ENCODE measurements around the gene TSHZ1.

Gene TSHZ1

GRCh38 chr18:75218065-75218923, 7.7 kb downstream of the TSHZ1 start:
- DNase-seq (ENCODE audit: low read depth in 4 of 4, low spot score in 1 of 4): no peak

- DNase-seq (ENCODE audit: low read depth in 4 of 4, low spot score in 1 of 4): no peak
Observed at GRCh38 chr18:75219745-75220375, 9.3 kb downstream of the TSHZ1 start.

- no peak for DNase-seq (ENCODE audit: low read depth in 4 of 4, low spot score in 1 of 4)
Observed at GRCh38 chr18:75220551-75221355, 10.2 kb downstream of the TSHZ1 start.

GRCh38 chr18:75221397-75221796, 10.8 kb downstream of the TSHZ1 start:
- DNase-seq (ENCODE audit: low read depth in 4 of 4, low spot score in 1 of 4): no peak

- no peak for DNase-seq (ENCODE audit: low read depth in 4 of 4, low spot score in 1 of 4)
Observed at GRCh38 chr18:75221897-75222296, 11.3 kb downstream of the TSHZ1 start.

- no peak for DNase-seq (ENCODE audit: low read depth in 4 of 4, low spot score in 1 of 4)
Observed at GRCh38 chr18:75222407-75222806, 11.8 kb downstream of the TSHZ1 start.

GRCh38 chr18:75223687-75224347, 13.2 kb downstream of the TSHZ1 start:
- DNase-seq (ENCODE audit: low read depth in 4 of 4, low spot score in 1 of 4): no peak

GRCh38 chr18:75226286-75226955, 15.8 kb downstream of the TSHZ1 start:
- no peak for DNase-seq (ENCODE audit: low read depth in 4 of 4, low spot score in 1 of 4)

GRCh38 chr18:75226956-75227316, 16.3 kb downstream of the TSHZ1 start:
- no peak for DNase-seq (ENCODE audit: low read depth in 4 of 4, low spot score in 1 of 4)

GRCh38 chr18:75227535-75228296, 17.1 kb downstream of the TSHZ1 start:
- DNase-seq (ENCODE audit: low read depth in 4 of 4, low spot score in 1 of 4): no peak

- no peak for DNase-seq (ENCODE audit: low read depth in 4 of 4, low spot score in 1 of 4)
Observed at GRCh38 chr18:75228967-75229366, 18.4 kb downstream of the TSHZ1 start.

- DNase-seq (ENCODE audit: low read depth in 4 of 4, low spot score in 1 of 4): no peak
Observed at GRCh38 chr18:75229437-75229836, 18.8 kb downstream of the TSHZ1 start.

- no peak for DNase-seq (ENCODE audit: low read depth in 4 of 4, low spot score in 1 of 4)
Observed at GRCh38 chr18:75230163-75231052, 19.8 kb downstream of the TSHZ1 start.

GRCh38 chr18:75231053-75231406, 20.4 kb downstream of the TSHZ1 start:
- DNase-seq (ENCODE audit: low read depth in 4 of 4, low spot score in 1 of 4): no peak

- no peak for DNase-seq (ENCODE audit: low read depth in 4 of 4, low spot score in 1 of 4)
Observed at GRCh38 chr18:75234901-75235300, 24.3 kb downstream of the TSHZ1 start.

- no peak for DNase-seq (ENCODE audit: low read depth in 4 of 4, low spot score in 1 of 4)
Observed at GRCh38 chr18:75235896-75236295, 25.3 kb downstream of the TSHZ1 start.

- DNase-seq (ENCODE audit: low read depth in 4 of 4, low spot score in 1 of 4): no peak
Observed at GRCh38 chr18:75238100-75238499, 27.5 kb downstream of the TSHZ1 start.

- no peak for DNase-seq (ENCODE audit: low read depth in 4 of 4, low spot score in 1 of 4)
Observed at GRCh38 chr18:75238786-75239185, 28.2 kb downstream of the TSHZ1 start.

- no peak for DNase-seq (ENCODE audit: low read depth in 4 of 4, low spot score in 1 of 4)
Observed at GRCh38 chr18:75240433-75240832, 29.8 kb downstream of the TSHZ1 start.
